Esophagus mucosa (tissue), 1 donor: Measurements from ENCODE around the gene KCTD1. TPM values are rescaled to one million over a fixed set of nuclear protein-coding genes. Genes with fewer than 3 reads are reported as not detected.
A peak's percentile ranks its signal among the peaks of the same experiment; 100 is the strongest.

Experiments
- ATAC-seq: fragments of 200-7000 bp; cut with Tn5 transposase; one replicate; pipeline ENCODE4 v1.9.1; 2020
- total RNA-seq: library from RNA; stranded (reverse); gene quantifications from one replicate; pipeline ENCODE4 v1.2.4, GENCODE V29; 2023
- donor health status: DM: yes; HTN: yes; CAD: no.

Gene KCTD1
- total RNA-seq, 1 donor from 2014 or later: 70.0 TPM

- ATAC-seq: peak; percentile 86
Observed at GRCh38 chr18:26480897-26481795, 67.2 kb downstream of the KCTD1 start.

GRCh38 chr18:26479681-26480079 lies 68.7 kb downstream of the KCTD1 start:
- ATAC-seq: no peak

GRCh38 chr18:26479065-26479680 lies 69.2 kb downstream of the KCTD1 start:
- no peak for ATAC-seq

GRCh38 chr18:26477828-26478466 lies 70.4 kb downstream of the KCTD1 start:
- peak; percentile 28 for ATAC-seq

GRCh38 chr18:26476697-26477096 lies 71.7 kb downstream of the KCTD1 start:
- ATAC-seq: no peak

- no peak for ATAC-seq
Observed at GRCh38 chr18:26474542-26474941, 73.8 kb downstream of the KCTD1 start.

- no peak for ATAC-seq
Observed at GRCh38 chr18:26473672-26474071, 74.7 kb downstream of the KCTD1 start.

GRCh38 chr18:26471826-26472225 lies 76.5 kb downstream of the KCTD1 start:
- no peak for ATAC-seq

GRCh38 chr18:26471027-26471426 lies 77.3 kb downstream of the KCTD1 start:
- no peak for ATAC-seq

GRCh38 chr18:26470011-26470637 lies 78.2 kb downstream of the KCTD1 start:
- ATAC-seq: no peak

- peak; percentile 56 for ATAC-seq
Observed at GRCh38 chr18:26468931-26469340, 79.4 kb downstream of the KCTD1 start.

GRCh38 chr18:26466026-26466425 lies 82.3 kb downstream of the KCTD1 start:
- no peak for ATAC-seq

- no peak for ATAC-seq
Observed at GRCh38 chr18:26465431-26465830, 82.9 kb downstream of the KCTD1 start.

GRCh38 chr18:26464128-26465011 lies 84.0 kb downstream of the KCTD1 start:
- ATAC-seq: no peak

GRCh38 chr18:26462355-26462754 lies 86.0 kb downstream of the KCTD1 start:
- no peak for ATAC-seq

- ATAC-seq: peak; percentile 55
Observed at GRCh38 chr18:26461405-26461804, 86.9 kb downstream of the KCTD1 start.

GRCh38 chr18:26460449-26461091 lies 87.8 kb downstream of the KCTD1 start:
- ATAC-seq: peak; percentile 27

- ATAC-seq: no peak
Observed at GRCh38 chr18:26459884-26460283, 88.5 kb downstream of the KCTD1 start.

GRCh38 chr18:26459340-26459739 lies 89.0 kb downstream of the KCTD1 start:
- ATAC-seq: no peak

GRCh38 chr18:26458526-26459232 lies 89.7 kb downstream of the KCTD1 start:
- ATAC-seq: peak; percentile 51
